Lower lobe of right lung (tissue), 2 donors: ENCODE data around the gene RING1. TPM values are rescaled to one million over a fixed set of nuclear protein-coding genes. Genes with fewer than 3 reads are reported as not detected.

ENCODE experiments used
- ATAC-seq, 2 donors: fragments of 200-7000 bp; cut with Tn5 transposase; one replicate each; pipeline ENCODE4 v1.9.1; 2020 to 2022; ENCODE audit warnings: mild to moderate bottlenecking in 2 of 2, moderate library complexity in 2 of 2
- DNase-seq: peaks from one replicate; pipeline ENCODE4 v3.0.0-alpha.2; 2020
- H3K27ac ChIP-seq: fragments of 200-600 bp; one replicate; pipeline ENCODE4 v1.8.0; 2022
- H3K27me3 ChIP-seq: fragments of 200-600 bp; one replicate; pipeline ENCODE4 v1.8.0; 2022; ENCODE audit warnings: low read depth
- H3K36me3 ChIP-seq: fragments of 200-600 bp; one replicate; pipeline ENCODE4 v1.8.0; 2022; ENCODE audit warnings: mild to moderate bottlenecking
- H3K4me1 ChIP-seq: fragments of 200-600 bp; one replicate; pipeline ENCODE4 v1.8.0; 2022
- H3K4me3 ChIP-seq: fragments of 200-600 bp; one replicate; pipeline ENCODE4 v1.8.0; 2022; ENCODE audit warnings: mild to moderate bottlenecking
- H3K9me3 ChIP-seq: fragments of 200-600 bp; one replicate; pipeline ENCODE4 v1.8.0; 2022
- CTCF ChIP-seq: fragments of 200-600 bp; IDR thresholded peaks from one replicate; pipeline ENCODE4 v1.8.0; 2022; ENCODE audit warnings: antibody characterized with exemption, mild to moderate bottlenecking
- intact Hi-C: fragments of 100-400 bp; cut with DNase I; formaldehyde crosslinking; loops from one replicate; pipeline ENCODE4 v1.11.0; 2022
- total RNA-seq: library from RNA; stranded (reverse); fragmentation: NEBNext Ultra II Directional; extraction: Animal tissue kit (Norgen Biotek cat#: 25700); gene quantifications from one replicate; pipeline ENCODE4 v1.2.1, GENCODE V29; 2021
- donor health status: DM: no; HTN: yes; CAD: no; lungs with severe emphysema.

Gene RING1
- total RNA-seq, 1 donor from 2014 or later, result 43.1 TPM

GRCh38 chr6:33198159-33198852 lies 10.0 kb upstream of the RING1 start:
- Histone ChIP-seq H3K4me1 (peaks cover 46% of the 10 kb centered on the region), H3K4me3 (no peak overlapping the region), H3K36me3 (peaks cover 51% of the 10 kb centered on the region), H3K27me3 (no peaks in the 10 kb centered on the region), H3K9me3 (no peaks in the 10 kb centered on the region), H3K27ac (no peak overlapping the region)
- DNase-seq, result no peak
- ATAC-seq, result no peak
- intact Hi-C loops, result no loop called here
- no peak for TF ChIP-seq CTCF

- H3K4me3 ChIP-seq, result peak overlapping the region; percentile 88
- DNase-seq, result no peak
- H3K36me3 ChIP-seq, result peaks cover 56% of the 10 kb centered on the region
These were observed 9.4 kb upstream of the RING1 start for GRCh38 chr6:33198853-33199436.

GRCh38 chr6:33199687-33200218 lies 8.5 kb upstream of the RING1 start:
- no peaks in the 10 kb centered on the region for H3K9me3 ChIP-seq
- no peaks in the 10 kb centered on the region for H3K27me3 ChIP-seq
- no peak for DNase-seq
- ATAC-seq, result peak; percentile 68
- peaks cover 59% of the 10 kb centered on the region for H3K4me1 ChIP-seq
- no peak for TF ChIP-seq CTCF
- H3K27ac ChIP-seq, result peak overlapping the region; percentile 95
- intact Hi-C loops, result no loop called here
- H3K36me3 ChIP-seq, result peaks cover 48% of the 10 kb centered on the region
- H3K4me3 ChIP-seq, result peak overlapping the region; percentile 88

More at GRCh38 chr6:33198853-33199436, 9.4 kb upstream of the RING1 start:
- no peaks in the 10 kb centered on the region for H3K9me3 ChIP-seq
- TF ChIP-seq CTCF, result no peak
- H3K27ac ChIP-seq, result peak overlapping the region; percentile 95
- no peak for ATAC-seq
- no peaks in the 10 kb centered on the region for H3K27me3 ChIP-seq
- intact Hi-C loops, result no loop called here
- H3K4me1 ChIP-seq, result peaks cover 53% of the 10 kb centered on the region

GRCh38 chr6:33200219-33201146 lies 7.8 kb upstream of the RING1 start, which contains the start of the genes RXRB and SLC39A7:
RXRB (minus strand) TSS chr6:33200665; CDS start chr6:33200476, 189 bp downstream.
SLC39A7 (plus strand) TSS chr6:33200867; CDS start chr6:33201246, 379 bp downstream.
- intact Hi-C loops, result no loop called here
- Histone ChIP-seq H3K27me3 (no peaks in the 10 kb centered on the region), H3K4me1 (peaks cover 66% of the 10 kb centered on the region), H3K4me3 (peak within 1 kb of the TSS; percentile 88), H3K9me3 (no peaks in the 10 kb centered on the region), H3K27ac (peak within 1 kb of the TSS; percentile 95), H3K36me3 (peaks cover 41% of the 10 kb centered on the region)
- TF ChIP-seq CTCF, result no peak
- ATAC-seq (peak; percentile 89 to 92), DNase-seq (peak; percentile 99)

GRCh38 chr6:33201147-33201545 lies 7.2 kb upstream of the RING1 start:
- DNase-seq (no peak), ATAC-seq (peak in 1 of 2 donors; percentile 0)
- no peak for TF ChIP-seq CTCF

More at GRCh38 chr6:33201147-33201545, 7.2 kb upstream of the RING1 start:
- Histone ChIP-seq H3K27ac (peak overlapping the region; percentile 95), H3K4me1 (peaks cover 68% of the 10 kb centered on the region), H3K9me3 (no peaks in the 10 kb centered on the region), H3K4me3 (peak overlapping the region; percentile 88), H3K27me3 (no peaks in the 10 kb centered on the region), H3K36me3 (peaks cover 34% of the 10 kb centered on the region)
- intact Hi-C loops, result no loop called here
